ENCODE measurements around the gene KRTAP4-3.
"Not testable (repeated sequence)": the region's sequence is repeated elsewhere in the genome, so short reads cannot be mapped to it uniquely, and the experiment has no call there.

KRTAP4-3 gene

GRCh38 chr17:41150026-41150425 is 18.0 kb downstream of the KRTAP4-3 start:
- DNase-seq, result no peak

- no peak for DNase-seq
These were observed 18.4 kb downstream of the KRTAP4-3 start, which contains the start of gene KRTAP4-5 for GRCh38 chr17:41149652-41149985. TSS of gene KRTAP4-5 (minus strand) at chr17:41149825. CDS start at chr17:41149767, 58 bp downstream.

- not testable (repeated sequence) for DNase-seq
These were observed 18.9 kb downstream of the KRTAP4-3 start for GRCh38 chr17:41148971-41149651.

GRCh38 chr17:41147531-41148204 is 20.4 kb downstream of the KRTAP4-3 start:
- DNase-seq, result no peak

GRCh38 chr17:41145261-41145660 is 22.8 kb downstream of the KRTAP4-3 start:
- no peak for DNase-seq

- no peak for DNase-seq
These were observed 23.2 kb downstream of the KRTAP4-3 start for GRCh38 chr17:41144846-41145245.

GRCh38 chr17:41141361-41141760 is 26.7 kb downstream of the KRTAP4-3 start:
- no peak for DNase-seq

GRCh38 chr17:41140360-41141131 is 27.5 kb downstream of the KRTAP4-3 start, which contains the start of gene KRTAP4-6:
TSS of gene KRTAP4-6 (minus strand) at chr17:41140544. CDS start at chr17:41140487, 57 bp downstream.
- DNase-seq, result no peak

- DNase-seq, result not testable (repeated sequence)
These were observed 28.2 kb downstream of the KRTAP4-3 start for GRCh38 chr17:41139865-41140264.

- no peak for DNase-seq
These were observed 33.9 kb downstream of the KRTAP4-3 start for GRCh38 chr17:41133880-41134735.

- no peak for DNase-seq
These were observed 36.0 kb downstream of the KRTAP4-3 start for GRCh38 chr17:41131979-41132378.

- DNase-seq, result no peak
These were observed 40.6 kb downstream of the KRTAP4-3 start for GRCh38 chr17:41127371-41127770.

GRCh38 chr17:41126412-41126811 is 41.6 kb downstream of the KRTAP4-3 start:
- no peak for DNase-seq

GRCh38 chr17:41125064-41125463 is 43.0 kb downstream of the KRTAP4-3 start:
- DNase-seq, result no peak

GRCh38 chr17:41123991-41124371 is 44.0 kb downstream of the KRTAP4-3 start, which contains the start of gene KRTAP4-12:
TSS of gene KRTAP4-12 (minus strand) at chr17:41124182. CDS start at chr17:41124122, 60 bp downstream.
- DNase-seq, result not testable (repeated sequence)

- not testable (repeated sequence) for DNase-seq
These were observed 44.6 kb downstream of the KRTAP4-3 start for GRCh38 chr17:41123292-41123990.

- no peak for DNase-seq
These were observed 46.3 kb downstream of the KRTAP4-3 start for GRCh38 chr17:41121742-41122141.

- DNase-seq, result not testable (repeated sequence)
These were observed 48.0 kb downstream of the KRTAP4-3 start for GRCh38 chr17:41119696-41120690.

- no peak for DNase-seq
These were observed 49.3 kb downstream of the KRTAP4-3 start for GRCh38 chr17:41118721-41119120.

GRCh38 chr17:41117846-41118386 is 50.1 kb downstream of the KRTAP4-3 start, which contains the start of gene KRTAP4-11:
TSS of gene KRTAP4-11 (minus strand) at chr17:41118373. CDS start at chr17:41118315, 58 bp downstream.
- DNase-seq, result not testable (repeated sequence)
